DMS53 treated with DMSO at 0.1 percent for 48 hours (cell line): ENCODE measurements around the gene NTS.

Source experiments
- DNase-seq: peaks from one replicate; lab custom pipeline; 2025; ENCODE audit not compliant: unreplicated experiment; lab: John Stamatoyannopoulos, UW

The NTS gene, protein sequence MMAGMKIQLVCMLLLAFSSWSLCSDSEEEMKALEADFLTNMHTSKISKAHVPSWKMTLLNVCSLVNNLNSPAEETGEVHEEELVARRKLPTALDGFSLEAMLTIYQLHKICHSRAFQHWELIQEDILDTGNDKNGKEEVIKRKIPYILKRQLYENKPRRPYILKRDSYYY

GRCh38 chr12:85874031-85874461 is at the start of gene NTS:
Gene NTS (plus strand): TSS chr12:85874295. CDS start chr12:85874404, 109 bp downstream.
- peak; percentile 15 for DNase-seq

GRCh38 chr12:85825746-85826145 is 48.3 kb upstream of the NTS start:
- DNase-seq = no peak

GRCh38 chr12:85828576-85828975 is 45.5 kb upstream of the NTS start:
- DNase-seq = no peak

- no peak for DNase-seq
Measured at GRCh38 chr12:85829391-85829790, 44.7 kb upstream of the NTS start.

DNA sequence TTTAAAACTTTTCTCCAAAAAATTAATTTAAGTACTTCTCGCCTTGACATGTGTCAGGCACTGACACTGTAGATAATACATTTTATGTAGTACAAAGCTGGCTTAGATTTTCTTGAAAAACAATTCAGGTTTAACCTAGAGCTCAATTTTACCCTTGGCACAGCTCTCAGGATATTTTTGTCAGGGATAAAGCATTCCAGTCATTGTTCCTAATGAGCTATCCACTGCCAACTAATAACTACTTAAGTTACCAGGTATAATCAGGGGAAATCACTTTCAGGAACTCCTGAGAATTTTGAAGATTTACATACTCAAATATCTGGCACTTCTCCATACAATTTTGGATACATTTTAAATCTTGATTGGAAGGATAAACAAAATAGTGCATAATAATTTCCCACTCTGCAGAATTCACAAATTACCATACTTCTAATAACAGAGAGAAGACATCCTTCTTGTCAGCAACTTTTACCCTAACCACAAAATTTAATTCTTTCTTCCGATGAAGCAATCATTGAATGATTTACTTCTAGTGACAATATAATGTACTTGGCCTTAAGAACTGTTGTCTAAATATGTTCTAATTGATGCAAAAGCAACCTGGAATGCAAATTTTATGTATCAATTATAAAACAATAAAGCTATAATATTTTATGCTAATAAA is 42.6 kb upstream of the NTS start:
- no peak for DNase-seq

GRCh38 chr12:85833579-85833978 is 40.5 kb upstream of the NTS start:
- DNase-seq = no peak

- no peak for DNase-seq
Measured at GRCh38 chr12:85834378-85834777, 39.7 kb upstream of the NTS start.

GRCh38 chr12:85835426-85836196 is 38.5 kb upstream of the NTS start:
- DNase-seq = peak; percentile 5

DNA sequence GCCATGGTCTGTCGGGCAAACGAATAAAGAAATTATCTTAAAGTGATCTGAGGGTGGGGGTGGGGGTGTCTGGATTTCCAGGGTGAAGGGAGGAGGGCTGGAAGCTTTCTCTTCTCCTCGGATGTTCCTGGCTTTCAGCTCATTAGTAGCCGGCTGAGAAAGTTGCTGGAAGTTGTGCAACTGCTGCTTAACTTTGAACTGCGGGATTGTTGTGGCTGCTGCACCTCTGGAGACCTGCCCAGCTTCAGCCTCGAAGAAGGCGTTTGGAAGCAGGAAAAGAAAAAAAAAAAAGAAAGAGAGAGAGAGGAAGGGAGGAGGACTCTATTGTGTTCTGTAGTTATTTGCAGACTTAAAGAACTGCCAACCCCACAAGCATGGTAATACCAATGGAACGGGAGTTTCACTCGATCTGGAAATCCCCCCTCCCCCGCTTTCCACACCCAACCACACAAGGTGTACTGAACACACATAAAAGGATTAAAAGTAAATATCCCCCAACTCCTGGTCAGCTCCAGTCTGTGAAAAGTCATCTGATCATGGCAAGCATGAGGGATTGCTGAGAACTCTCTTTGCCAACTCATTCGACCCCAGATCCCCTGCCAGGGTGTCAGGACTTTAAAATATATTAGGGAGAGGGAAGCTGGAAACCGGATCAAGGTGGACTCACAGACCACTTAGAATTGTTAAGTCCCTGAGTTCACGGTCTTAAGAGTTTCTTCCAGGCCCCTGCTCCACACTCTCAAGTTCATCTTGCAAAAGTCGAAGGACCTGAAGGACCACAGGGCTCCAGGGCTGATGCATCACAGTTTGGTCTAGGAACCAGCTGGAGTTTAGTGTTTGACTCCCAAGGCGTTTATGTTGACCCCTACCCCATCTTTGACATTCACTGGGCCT is 37.7 kb upstream of the NTS start, which contains the start of gene RASSF9:
Gene RASSF9, minus strand, starts transcription at position 213 of the 894 bp plus-strand sequence. Its CDS starts 208 bp downstream, at position 5.
- DNase-seq = peak; percentile 5

DNA sequence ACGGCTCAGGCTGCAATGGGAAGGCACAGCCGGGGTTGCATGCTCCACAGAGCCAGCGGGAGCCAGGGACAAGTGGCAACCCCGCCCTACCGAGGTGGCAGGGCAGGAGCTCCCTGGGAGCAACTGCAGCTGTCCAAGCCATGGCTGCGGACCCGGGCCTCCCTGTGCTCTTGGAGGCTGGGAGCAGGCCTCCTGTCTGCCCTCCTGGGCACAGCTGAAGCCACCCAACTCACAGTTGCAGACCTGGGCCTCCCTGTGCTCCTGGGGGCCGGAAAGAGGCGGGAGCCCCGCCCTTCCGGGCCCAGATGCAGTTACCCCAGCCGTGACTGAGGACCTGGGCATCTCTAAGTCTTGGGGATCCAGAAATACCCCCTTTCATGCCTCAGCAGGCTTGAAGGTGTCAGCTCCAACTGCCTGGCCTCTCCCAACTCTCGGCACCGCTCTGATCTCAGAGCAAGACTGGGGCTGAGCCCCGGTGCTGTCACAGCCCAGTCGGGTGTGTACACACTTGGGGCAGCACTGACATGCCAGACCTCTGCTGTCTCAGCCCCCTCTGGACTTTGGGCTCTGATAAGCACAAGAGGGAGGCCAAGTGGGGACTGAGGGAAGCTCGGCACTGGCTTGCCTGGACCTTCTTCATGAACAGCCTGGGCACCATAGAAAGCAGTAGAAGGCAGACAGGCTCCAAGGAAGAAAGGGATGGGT is 30.3 kb upstream of the NTS start:
- DNase-seq = no peak

GRCh38 chr12:85849344-85849743 is 24.8 kb upstream of the NTS start:
- DNase-seq = no peak

DNA sequence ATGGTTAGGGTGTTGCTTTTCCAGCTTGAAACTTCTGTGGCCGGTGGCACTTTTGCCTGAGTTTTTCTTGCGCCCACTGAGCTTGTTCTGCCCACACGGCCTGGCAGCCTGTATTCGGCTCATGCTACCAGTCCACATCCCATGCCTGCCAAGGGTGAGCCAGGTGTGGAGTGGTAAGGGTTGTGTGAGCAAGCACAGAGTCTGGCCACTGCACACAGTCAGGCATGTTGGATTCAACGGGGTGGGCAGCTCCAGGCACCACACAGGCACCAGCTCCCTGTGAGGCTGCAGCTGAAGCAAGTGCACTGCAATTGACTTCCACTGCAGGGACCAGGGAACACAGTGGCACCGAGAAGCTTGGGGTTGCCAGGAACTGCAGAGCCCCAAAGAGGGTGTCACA is 18.8 kb upstream of the NTS start:
- no peak for DNase-seq

DNA sequence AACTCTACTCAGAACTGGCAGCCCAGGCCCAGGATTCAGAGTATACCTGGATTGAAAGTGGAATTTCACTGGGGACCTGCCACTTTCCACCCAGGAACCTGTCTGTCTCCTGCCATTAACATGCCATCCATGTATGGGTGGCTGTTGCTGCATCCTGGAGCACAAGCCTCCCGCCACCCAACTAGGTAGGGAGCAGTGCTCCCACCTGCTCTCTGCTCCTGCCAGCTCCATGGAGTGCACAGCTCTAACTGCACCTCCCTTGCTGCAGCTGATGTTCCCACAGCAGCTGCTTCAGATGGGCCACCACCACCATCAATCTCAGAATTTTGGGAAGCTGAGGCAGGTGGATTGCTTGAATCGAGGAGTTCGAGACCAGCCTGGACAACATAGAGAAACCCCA is 17.1 kb upstream of the NTS start:
- DNase-seq = no peak

DNA sequence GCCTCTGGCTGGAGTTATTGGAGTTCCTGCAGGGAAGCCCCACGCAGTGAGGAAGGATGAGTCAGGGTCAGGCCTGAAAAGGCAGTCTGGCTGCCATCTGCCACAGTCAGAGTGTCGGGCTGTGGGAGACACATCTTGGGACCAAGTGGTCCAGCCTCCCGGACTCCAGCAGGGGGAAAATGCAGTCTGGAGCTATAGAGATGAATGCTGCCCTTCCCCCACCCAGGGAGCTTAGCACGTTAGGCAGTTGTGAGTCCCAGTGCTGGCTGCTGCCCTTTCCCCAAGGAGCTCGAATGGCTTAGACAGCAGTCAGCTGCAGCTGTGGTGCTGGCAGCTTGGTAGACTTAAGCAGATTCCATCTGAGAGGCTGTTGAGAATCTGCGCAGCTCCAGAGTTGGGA is 8.2 kb upstream of the NTS start:
- no peak for DNase-seq

DNA sequence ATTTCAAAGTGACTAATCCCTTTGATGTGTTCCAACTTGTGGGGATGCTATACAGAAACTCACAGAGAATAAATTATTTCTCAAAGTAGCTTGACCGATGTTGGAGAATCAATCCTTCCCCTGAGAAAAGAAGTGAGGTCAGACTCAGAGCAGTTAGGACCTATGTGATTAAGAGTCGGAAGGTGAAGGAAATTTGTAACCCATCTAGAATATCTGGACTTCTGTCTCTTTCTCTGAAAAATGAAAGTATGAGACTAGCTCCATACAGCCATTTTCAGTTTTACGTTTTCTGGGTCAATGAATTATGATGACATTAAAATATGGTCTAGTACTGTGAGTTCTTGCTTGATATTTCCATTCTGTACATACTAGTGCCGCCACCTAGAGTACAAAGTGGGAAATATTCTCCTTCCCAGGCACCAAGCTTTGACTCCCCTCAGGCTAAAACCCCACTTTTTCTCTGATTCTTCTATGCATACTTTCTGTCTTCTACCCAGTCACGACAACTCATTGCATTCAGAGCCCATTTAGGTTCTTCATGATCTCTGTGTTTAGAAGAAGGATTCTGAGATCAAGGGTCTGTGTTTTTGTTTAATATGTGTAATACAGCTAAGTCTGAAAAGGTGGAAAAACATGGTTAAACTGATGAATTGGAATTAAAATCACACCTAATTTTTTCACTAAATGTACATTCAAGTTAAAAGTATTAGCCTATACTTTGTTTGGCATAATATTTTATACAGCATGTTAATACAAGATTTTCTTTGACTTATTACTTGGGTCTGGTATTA is 6.9 kb upstream of the NTS start:
- DNase-seq = peak; percentile 70

GRCh38 chr12:85872497-85873091 is 1.5 kb upstream of the NTS start:
- DNase-seq = peak; percentile 87

GRCh38 chr12:85877459-85877858 is 3.4 kb downstream of the NTS start:
- no peak for DNase-seq

GRCh38 chr12:85883763-85884162 is 9.7 kb downstream of the NTS start:
- DNase-seq = no peak

DNA sequence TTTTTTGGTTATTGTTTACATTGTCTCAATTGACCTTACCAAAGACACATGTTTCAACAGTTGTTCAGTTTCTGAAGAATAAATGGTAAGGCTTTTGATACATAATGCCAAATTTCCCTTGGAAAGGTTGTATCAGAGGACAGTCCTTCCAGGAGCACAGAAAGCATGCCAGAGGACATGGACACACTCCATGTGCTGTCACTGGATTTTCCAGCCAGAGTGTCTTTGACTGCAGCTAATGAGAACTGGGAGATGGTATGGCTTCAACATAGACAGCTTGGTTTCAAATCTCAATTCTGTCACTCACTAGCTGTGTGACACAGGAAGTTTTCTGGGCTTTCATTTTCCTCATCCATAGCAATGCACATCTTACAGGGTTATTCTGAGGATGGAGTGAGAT is 20.6 kb downstream of the NTS start:
- no peak for DNase-seq
